GM11168 (cell line): Measurements from ENCODE around the gene TAAR9.

Experiments
- in situ Hi-C: fragments of 300-500 bp; cut with MboI; formaldehyde crosslinking; loops from one replicate; pipeline ENCODE4 v1.12.0; 2022; ENCODE audit warnings: low sequenced_read_pairs; ENCODE audit not compliant: unreplicated experiment

Gene TAAR9

DNA sequence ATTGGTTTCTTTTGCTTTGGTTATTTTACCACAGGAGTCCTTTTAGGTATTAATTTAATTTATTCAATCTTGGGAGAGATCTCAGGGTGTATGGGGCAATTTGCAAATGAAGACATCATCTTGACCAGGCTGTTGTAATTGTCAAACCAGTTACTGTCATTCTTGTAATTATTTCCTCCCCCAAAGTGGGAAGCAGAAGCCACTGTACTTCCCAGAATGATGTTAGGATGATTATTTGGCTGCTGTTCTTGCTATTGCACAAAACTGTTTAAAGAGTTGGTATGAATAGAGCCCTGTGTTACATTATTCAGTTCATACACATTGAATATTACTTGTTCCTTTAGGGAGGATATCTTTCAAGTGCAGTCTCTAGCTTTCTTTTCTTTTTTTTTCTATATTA is 33.7 kb downstream of the TAAR9 start:
- in situ Hi-C loops: no loop called here

- in situ Hi-C loops: no loop called here
Observed at GRCh38 chr6:132584698-132585097, 46.6 kb downstream of the TAAR9 start.

GRCh38 chr6:132587424-132587823 is 49.3 kb downstream of the TAAR9 start:
- in situ Hi-C loops: no loop called here
